ENCODE data around the gene SH3PXD2A. TPM values are rescaled to one million over a fixed set of nuclear protein-coding genes. Genes with fewer than 3 reads are reported as not detected.

SH3PXD2A gene
- total RNA-seq, 4 donors from 2014 or later = 26.5 to 56.9 (median 33.3) TPM

- Histone ChIP-seq H3K9me3 (no peaks in the 10 kb centered on the region), H3K27me3 (no peaks in the 10 kb centered on the region), H3K4me3 (peak overlapping the region; percentile 3 to 31 (median 13)), H3K4me1 (peaks cover 11 to 30% (median 15%) of the 10 kb centered on the region in 4 donors), H3K27ac (peak overlapping the region; percentile 82 to 91 (median 83)), H3K36me3 (no peaks in the 10 kb centered on the region)
- DNase-seq = no peak
- TF ChIP-seq POLR2AphosphoS5 (IDR thresholded peaks at IDR 0.05) (no peak), EP300 (IDR thresholded peaks at IDR 0.05; ENCODE audit: low read depth) (no peak), POLR2A (IDR thresholded peaks at IDR 0.05) (peak; percentile 42)
- TF ChIP-seq, protein P1, sequence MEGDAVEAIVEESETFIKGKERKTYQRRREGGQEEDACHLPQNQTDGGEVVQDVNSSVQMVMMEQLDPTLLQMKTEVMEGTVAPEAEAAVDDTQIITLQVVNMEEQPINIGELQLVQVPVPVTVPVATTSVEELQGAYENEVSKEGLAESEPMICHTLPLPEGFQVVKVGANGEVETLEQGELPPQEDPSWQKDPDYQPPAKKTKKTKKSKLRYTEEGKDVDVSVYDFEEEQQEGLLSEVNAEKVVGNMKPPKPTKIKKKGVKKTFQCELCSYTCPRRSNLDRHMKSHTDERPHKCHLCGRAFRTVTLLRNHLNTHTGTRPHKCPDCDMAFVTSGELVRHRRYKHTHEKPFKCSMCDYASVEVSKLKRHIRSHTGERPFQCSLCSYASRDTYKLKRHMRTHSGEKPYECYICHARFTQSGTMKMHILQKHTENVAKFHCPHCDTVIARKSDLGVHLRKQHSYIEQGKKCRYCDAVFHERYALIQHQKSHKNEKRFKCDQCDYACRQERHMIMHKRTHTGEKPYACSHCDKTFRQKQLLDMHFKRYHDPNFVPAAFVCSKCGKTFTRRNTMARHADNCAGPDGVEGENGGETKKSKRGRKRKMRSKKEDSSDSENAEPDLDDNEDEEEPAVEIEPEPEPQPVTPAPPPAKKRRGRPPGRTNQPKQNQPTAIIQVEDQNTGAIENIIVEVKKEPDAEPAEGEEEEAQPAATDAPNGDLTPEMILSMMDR (IDR thresholded peaks at IDR 0.05) = no peak
- WGBS, 2 donors (ENCODE audit: low coverage in 1 of 2) = 79% methylated on average over 13 of the region's 13 CpGs; no CpG with 5 or more reads in 1 of the 2 donors
- intact Hi-C loops (cut with DNase I; ENCODE audit: low total_unique reads) = no loop called here
- in situ Hi-C loops (cut with MboI; ENCODE audit: low pct_ligation_motif_present in 1 of 4, low pct_unique_long_range_greater_than_20kb in 1 of 4, low sequenced_read_pairs in 3 of 4) = loop anchor here in 1 of 4 donors (25.0 kb wide), 1 partner anchor 265 kb away; no protein-coding TSS in a partner anchor
These were observed 177.7 kb downstream of the SH3PXD2A start for GRCh38 chr10:103677486-103678177.

- no peak overlapping the region for H3K4me3 ChIP-seq
- peak overlapping the region; percentile 82 to 91 (median 83) for H3K27ac ChIP-seq
- DNase-seq = no peak
- no peaks in the 10 kb centered on the region for H3K36me3 ChIP-seq
- WGBS, 2 donors (ENCODE audit: low coverage in 1 of 2) = 65 to 72% methylated on average over 4 to 16 of the region's 16 CpGs
- in situ Hi-C loops (cut with MboI; ENCODE audit: low pct_ligation_motif_present in 1 of 4, low pct_unique_long_range_greater_than_20kb in 1 of 4, low sequenced_read_pairs in 3 of 4) = loop anchor here in 1 of 4 donors (25.0 kb wide), 1 partner anchor 265 kb away; no protein-coding TSS in a partner anchor
- no peaks in the 10 kb centered on the region for H3K9me3 ChIP-seq
- intact Hi-C loops (cut with DNase I; ENCODE audit: low total_unique reads) = no loop called here
- H3K4me1 ChIP-seq = peaks cover 11 to 30% (median 15%) of the 10 kb centered on the region in 4 donors
- H3K27me3 ChIP-seq = no peaks in the 10 kb centered on the region
- TF ChIP-seq POLR2A (IDR thresholded peaks at IDR 0.05) (no peak), EP300 (IDR thresholded peaks at IDR 0.05; ENCODE audit: low read depth) (no peak), POLR2AphosphoS5 (IDR thresholded peaks at IDR 0.05) (peak in 1 of 3 donors; percentile 23)
- TF ChIP-seq, protein P1 (IDR thresholded peaks at IDR 0.05) = no peak
These were observed 178.4 kb downstream of the SH3PXD2A start for GRCh38 chr10:103676851-103677417.

- in situ Hi-C loops (cut with MboI; ENCODE audit: low pct_ligation_motif_present in 1 of 4, low pct_unique_long_range_greater_than_20kb in 1 of 4, low sequenced_read_pairs in 3 of 4) = loop anchor here in 1 of 4 donors (25.0 kb wide), 1 partner anchor 264 kb away; no protein-coding TSS in a partner anchor
- Histone ChIP-seq H3K36me3 (no peaks in the 10 kb centered on the region), H3K27ac (peak overlapping the region; percentile 82 to 91 (median 83)), H3K9me3 (no peaks in the 10 kb centered on the region), H3K4me3 (no peak overlapping the region), H3K27me3 (no peaks in the 10 kb centered on the region), H3K4me1 (peaks cover 11 to 30% (median 15%) of the 10 kb centered on the region in 4 donors)
- DNase-seq = no peak
- 80 to 84% methylated on average over 1 to 7 of the region's 7 CpGs for WGBS, 2 donors (ENCODE audit: low coverage in 1 of 2)
- intact Hi-C loops (cut with DNase I; ENCODE audit: low total_unique reads) = no loop called here
- TF ChIP-seq, protein P1 (IDR thresholded peaks at IDR 0.05) = no peak
- TF ChIP-seq POLR2A (IDR thresholded peaks at IDR 0.05) = no peak
- peak in 1 of 3 donors; percentile 18 for TF ChIP-seq POLR2AphosphoS5 (IDR thresholded peaks at IDR 0.05)
These were observed 179.2 kb downstream of the SH3PXD2A start for GRCh38 chr10:103676058-103676785.

GRCh38 chr10:103673606-103674005 lies 181.8 kb downstream of the SH3PXD2A start:
- TF ChIP-seq, protein P1 (IDR thresholded peaks at IDR 0.05) = no peak
- no peak for TF ChIP-seq EP300 (IDR thresholded peaks at IDR 0.05; ENCODE audit: low read depth)
- no peak for DNase-seq
- Histone ChIP-seq H3K27me3 (no peaks in the 10 kb centered on the region), H3K9me3 (no peaks in the 10 kb centered on the region), H3K4me3 (no peak overlapping the region), H3K4me1 (peaks cover 11 to 29% (median 18%) of the 10 kb centered on the region in 4 donors), H3K27ac (no peak overlapping the region), H3K36me3 (no peaks in the 10 kb centered on the region)
- WGBS, 2 donors (ENCODE audit: low coverage in 1 of 2) = 67 to 77% methylated on average over 1 to 3 of the region's 3 CpGs
- intact Hi-C loops (cut with DNase I; ENCODE audit: low total_unique reads) (no loop called here), in situ Hi-C loops (cut with MboI; ENCODE audit: low pct_ligation_motif_present in 1 of 4, low pct_unique_long_range_greater_than_20kb in 1 of 4, low sequenced_read_pairs in 3 of 4) (no loop called here)
